ENCODE measurements around the gene NFKBIA. TPM values are rescaled to one million over a fixed set of nuclear protein-coding genes. Genes with fewer than 3 reads are reported as not detected.

Gene NFKBIA
- 100 to 1,000 TPM; 258 to 340 (median 289) TPM for total RNA-seq
- 100 to 1,000 TPM in 2 of 3 donors, 10 to 100 TPM in 1; 95.5 to 188 (median 158) TPM for polyA plus RNA-seq

GRCh38 chr14:35404449-35405303, at the start of gene NFKBIA:
NFKBIA (minus strand) TSS chr14:35404749; CDS start chr14:35404644, 105 bp downstream.
- Histone ChIP-seq H3K4me1 (peaks cover 0 to 56% (median 45%) of the 10 kb centered on the region in 4 donors), H3K36me3 (peaks cover 29 to 40% (median 38%) of the 10 kb centered on the region in 4 donors), H3K27me3 (no peaks in the 10 kb centered on the region), H3K4me3 (peak within 1 kb of the TSS; percentile 83 to 99 (median 96)), H3K9me3 (no peaks in the 10 kb centered on the region), H3K27ac (peak within 1 kb of the TSS; percentile 97 to 100 (median 100))
- intact Hi-C loops (cut with DNase I), result loop anchor here (1.0 to 10.0 kb wide), 8 partner anchors 63 to 692 kb away; partner anchors contain the start of genes BRMS1L, CFL2, FAM177A1 and PPP2R3C
- TF ChIP-seq CTCF (IDR thresholded peaks at IDR 0.05) (peak in 1 of 4 experiments; percentile 21), POLR2A (IDR thresholded peaks at IDR 0.05) (peak; percentile 65 to 70), POLR2AphosphoS5 (IDR thresholded peaks at IDR 0.05) (peak; percentile 86 to 97 (median 94)), EP300 (IDR thresholded peaks at IDR 0.05) (peak in 1 of 4 donors; percentile 15)
- 0 to 1% methylated on average over 69 of the region's 69 CpGs for WGBS, 2 donors
- peak; percentile 96 for DNase-seq

- TF ChIP-seq POLR2AphosphoS5 (IDR thresholded peaks at IDR 0.05) (no peak), CTCF (IDR thresholded peaks at IDR 0.05) (no peak), POLR2A (IDR thresholded peaks at IDR 0.05) (no peak), EP300 (IDR thresholded peaks at IDR 0.05) (no peak)
- H3K4me1 ChIP-seq, result no peaks in the 10 kb centered on the region
- no peak overlapping the region for H3K4me3 ChIP-seq
- no peaks in the 10 kb centered on the region for H3K27me3 ChIP-seq
- 91 to 98% methylated on average over 1 of the region's 1 CpG for WGBS, 2 donors
- H3K27ac ChIP-seq, result no peak overlapping the region
- no peaks in the 10 kb centered on the region for H3K36me3 ChIP-seq
- intact Hi-C loops (cut with DNase I), result no loop called here
- no peak for DNase-seq
- H3K9me3 ChIP-seq, result peaks cover 0 to 2% (median 0%) of the 10 kb centered on the region in 4 donors
Observed at GRCh38 chr14:35446450-35446849, 41.9 kb upstream of the NFKBIA start.

- no peak for DNase-seq
- H3K4me1 ChIP-seq, result no peaks in the 10 kb centered on the region
- no peak for TF ChIP-seq POLR2AphosphoS5 (IDR thresholded peaks at IDR 0.05)
- no peak for TF ChIP-seq EP300 (IDR thresholded peaks at IDR 0.05)
- TF ChIP-seq POLR2A (IDR thresholded peaks at IDR 0.05), result no peak
- TF ChIP-seq CTCF (IDR thresholded peaks at IDR 0.05), result no peak
- H3K36me3 ChIP-seq, result no peaks in the 10 kb centered on the region
- intact Hi-C loops (cut with DNase I), result no loop called here
- H3K27me3 ChIP-seq, result no peaks in the 10 kb centered on the region
- WGBS, 2 donors, result 89 to 90% methylated on average over 1 of the region's 1 CpG
- H3K27ac ChIP-seq, result no peak overlapping the region
- H3K9me3 ChIP-seq, result peaks cover 0 to 2% (median 0%) of the 10 kb centered on the region in 4 donors
- H3K4me3 ChIP-seq, result no peak overlapping the region
Observed at GRCh38 chr14:35444104-35444503, 39.6 kb upstream of the NFKBIA start.

GRCh38 chr14:35441160-35441559, 36.6 kb upstream of the NFKBIA start:
- Histone ChIP-seq H3K4me3 (no peak overlapping the region), H3K27ac (no peak overlapping the region), H3K36me3 (no peaks in the 10 kb centered on the region), H3K4me1 (no peaks in the 10 kb centered on the region), H3K27me3 (no peaks in the 10 kb centered on the region), H3K9me3 (peaks cover 0 to 2% (median 0%) of the 10 kb centered on the region in 4 donors)
- no peak for TF ChIP-seq POLR2AphosphoS5 (IDR thresholded peaks at IDR 0.05)
- no peak for TF ChIP-seq POLR2A (IDR thresholded peaks at IDR 0.05)
- no peak for TF ChIP-seq CTCF (IDR thresholded peaks at IDR 0.05)
- no peak for TF ChIP-seq EP300 (IDR thresholded peaks at IDR 0.05)
- intact Hi-C loops (cut with DNase I), result no loop called here
- DNase-seq, result no peak
- WGBS, 2 donors, result 94 to 96% methylated on average over 4 of the region's 4 CpGs

Data from sigmoid colon (tissue), 7 donors.